ENCODE measurements around the gene CASQ1. TPM values are rescaled to one million over a fixed set of nuclear protein-coding genes. Genes with fewer than 3 reads are reported as not detected.

Gene CASQ1
- 39.2 TPM for total RNA-seq
- long read RNA-seq, transcript CASQ1-201 (11 exons, 1,897 nt), result major isoform, 63 of 67 reads
- long read RNA-seq, partial matches to known transcripts, result 4 of 67 reads
- long read RNA-seq, other reads (novel, unspliced or antisense), result 0 of 67 reads

GRCh38 chr1:160189649-160190625, at the start of gene CASQ1:
Gene CASQ1, plus strand, starts transcription at chr1:160190575. Its CDS starts 177 bp downstream, at chr1:160190752.
- Histone ChIP-seq H3K27ac (replicated peaks) (peak within 1 kb of the TSS; percentile 40), H3K4me3 (peak within 1 kb of the TSS; percentile 38), H3K36me3 (no peaks in the 10 kb centered on the region), H3K27me3 (ENCODE audit: low read depth) (no peaks in the 10 kb centered on the region), H3K9me3 (replicated peaks) (no peaks in the 10 kb centered on the region), H3K4me1 (peaks cover 42% of the 10 kb centered on the region)
- TF ChIP-seq CTCF (IDR thresholded peaks at IDR 0.05; ENCODE audit: borderline replicate concordance), result no peak
- peak; percentile 51 for DNase-seq
- intact Hi-C loops (cut with micrococcal nuclease), result loop anchor here (10.0 kb wide), 1 partner anchor 65 kb away; no protein-coding TSS in a partner anchor

- H3K36me3 ChIP-seq, result peaks cover 38% of the 10 kb centered on the region
- no peak overlapping the region for H3K4me3 ChIP-seq
- H3K4me1 ChIP-seq, result peaks cover 7% of the 10 kb centered on the region
- H3K27me3 ChIP-seq (ENCODE audit: low read depth), result no peaks in the 10 kb centered on the region
- TF ChIP-seq CTCF (IDR thresholded peaks at IDR 0.05; ENCODE audit: borderline replicate concordance), result no peak
- no peak for DNase-seq
- no peak overlapping the region for H3K27ac ChIP-seq (replicated peaks)
- intact Hi-C loops (cut with micrococcal nuclease), result no loop called here
- H3K9me3 ChIP-seq (replicated peaks), result no peaks in the 10 kb centered on the region
Measured at GRCh38 chr1:160143695-160144094, 46.7 kb upstream of the CASQ1 start.

- no peak for DNase-seq
- intact Hi-C loops (cut with micrococcal nuclease), result no loop called here
- Histone ChIP-seq H3K4me3 (no peak overlapping the region), H3K36me3 (peaks cover 25% of the 10 kb centered on the region), H3K4me1 (peaks cover 13% of the 10 kb centered on the region), H3K9me3 (replicated peaks) (no peaks in the 10 kb centered on the region), H3K27ac (replicated peaks) (no peak overlapping the region), H3K27me3 (ENCODE audit: low read depth) (no peaks in the 10 kb centered on the region)
- TF ChIP-seq CTCF (IDR thresholded peaks at IDR 0.05; ENCODE audit: borderline replicate concordance), result no peak
Measured at GRCh38 chr1:160144921-160145320, 45.5 kb upstream of the CASQ1 start.

- no peak overlapping the region for H3K4me3 ChIP-seq
- intact Hi-C loops (cut with micrococcal nuclease), result no loop called here
- H3K9me3 ChIP-seq (replicated peaks), result no peaks in the 10 kb centered on the region
- peaks cover 14% of the 10 kb centered on the region for H3K36me3 ChIP-seq
- H3K4me1 ChIP-seq, result peaks cover 14% of the 10 kb centered on the region
- no peak for DNase-seq
- no peak overlapping the region for H3K27ac ChIP-seq (replicated peaks)
- no peak for TF ChIP-seq CTCF (IDR thresholded peaks at IDR 0.05; ENCODE audit: borderline replicate concordance)
- no peaks in the 10 kb centered on the region for H3K27me3 ChIP-seq (ENCODE audit: low read depth)
Measured at GRCh38 chr1:160146107-160146506, 44.3 kb upstream of the CASQ1 start.

- intact Hi-C loops (cut with micrococcal nuclease), result no loop called here
Measured at GRCh38 chr1:160148121-160148520, 42.3 kb upstream of the CASQ1 start.

More at GRCh38 chr1:160148121-160148520, 42.3 kb upstream of the CASQ1 start:
- no peaks in the 10 kb centered on the region for H3K36me3 ChIP-seq
- no peaks in the 10 kb centered on the region for H3K27me3 ChIP-seq (ENCODE audit: low read depth)
- H3K9me3 ChIP-seq (replicated peaks), result no peaks in the 10 kb centered on the region
- no peak overlapping the region for H3K4me3 ChIP-seq
- DNase-seq, result no peak
- no peak for TF ChIP-seq CTCF (IDR thresholded peaks at IDR 0.05; ENCODE audit: borderline replicate concordance)
- H3K4me1 ChIP-seq, result peaks cover 14% of the 10 kb centered on the region
- no peak overlapping the region for H3K27ac ChIP-seq (replicated peaks)
